K562 (cell line): Measurements from ENCODE around the gene NUCKS1. TPM values are rescaled to one million over a fixed set of nuclear protein-coding genes. Genes with fewer than 3 reads are reported as not detected.

Experiments
- ARID1B ChIP-seq: fragments of 450-650 bp; IDR thresholded peaks from 2 replicates; pipeline ENCODE4 v1.6.1; 2016; ENCODE audit warnings: antibody characterized with exemption, mild to moderate bottlenecking, inconsistent platforms
- CHD4 ChIP-seq: fragments of 200-600 bp; sonication (generic); IDR thresholded peaks from 3 replicates; pipeline ENCODE4 v1.6.1; 2012; ENCODE audit warnings: low read depth, mild to moderate bottlenecking, mixed read lengths, low read length, inconsistent platforms; ENCODE audit not compliant: insufficient read depth, insufficient replicate concordance, poor library complexity, severe bottlenecking
- DPF2 ChIP-seq: fragments of 450-650 bp; IDR thresholded peaks from 2 replicates; pipeline ENCODE4 v1.6.1; 2016
- HDGF ChIP-seq: fragments of 450-650 bp; IDR thresholded peaks from 2 replicates; pipeline ENCODE4 v1.6.1; 2016
- KLF6 ChIP-seq: fragments of 250-450 bp; sonication (Bioruptor Pico); IDR thresholded peaks from 2 replicates; pipeline ENCODE4 v1.4.0; 2020; ENCODE audit warnings: mild to moderate bottlenecking, moderate library complexity, borderline replicate concordance
- MAZ ChIP-seq, 2 experiments: fragments of 450-650 bp in 1 of 2; sonication (generic) in 1 of 2; formaldehyde crosslinking; IDR thresholded peaks in 1 of 2; conservative IDR thresholded peaks in 1 of 2; 2 replicates each; pipeline versions ENCODE4 v1.4.0 to v1.5.0; 2020; ENCODE audit warnings: mild to moderate bottlenecking in 1 of 2, missing genetic modification reagents in 1 of 2
- MCM7 ChIP-seq, 2 experiments: fragments of 450-650 bp; IDR thresholded peaks; 2 replicates each; pipeline ENCODE4 v1.6.1; 2016 to 2018
- NFE2 ChIP-seq: IDR thresholded peaks from 2 replicates; pipeline ENCODE4 v1.6.1; 2014; ENCODE audit warnings: antibody characterized with exemption, low read depth
- NFIC ChIP-seq: fragments of 450-650 bp; IDR thresholded peaks from 2 replicates; pipeline ENCODE4 v1.6.1; 2017; ENCODE audit warnings: mild to moderate bottlenecking, inconsistent platforms
- NR1H2 ChIP-seq: sonication (generic); formaldehyde crosslinking; IDR thresholded peaks from 2 replicates; pipeline ENCODE4 v1.4.0; 2020; ENCODE audit warnings: mild to moderate bottlenecking, missing genetic modification reagents
- PHB ChIP-seq: fragments of 250-450 bp; sonication (Bioruptor Pico); IDR thresholded peaks from 2 replicates; pipeline ENCODE4 v1.5.0; 2021
- PHF20 ChIP-seq: fragments of 450-650 bp; IDR thresholded peaks from 2 replicates; pipeline ENCODE4 v1.6.1; 2018; ENCODE audit not compliant: partially characterized antibody
- POLR2H ChIP-seq: IDR thresholded peaks from 2 replicates; pipeline ENCODE4 v1.6.1; 2016; ENCODE audit warnings: missing genetic modification characterization, low read depth, mild to moderate bottlenecking, control low read depth, missing compliant biosample characterization, moderate library complexity
- PTRF ChIP-seq: fragments of 450-650 bp; IDR thresholded peaks from 2 replicates; pipeline ENCODE4 v1.6.1; 2016; ENCODE audit warnings: mild to moderate bottlenecking, missing genetic modification characterization, missing compliant biosample characterization
- SIN3A ChIP-seq, 2 experiments: fragments of 150-350 bp in 1 of 2; IDR thresholded peaks; 2 replicates each; pipeline ENCODE4 v1.6.1; 2011 to 2016; ENCODE audit warnings: borderline replicate concordance in 2 of 2, low read depth in 2 of 2, low read length in 2 of 2, mild to moderate bottlenecking in 2 of 2, moderate library complexity in 2 of 2; ENCODE audit not compliant: control insufficient read depth in 1 of 2
- SP1 ChIP-seq: sonication (generic); formaldehyde crosslinking; IDR thresholded peaks from 2 replicates; pipeline ENCODE4 v1.8.1; 2022; ENCODE audit warnings: mild to moderate bottlenecking, missing genetic modification reagents
- SRSF1 ChIP-seq: fragments of 200-400 bp; formaldehyde crosslinking; IDR thresholded peaks from 2 replicates; pipeline ENCODE4 v1.6.1; 2017; ENCODE audit warnings: mild to moderate bottlenecking, low read depth, low read length, moderate library complexity
- SUPT5H ChIP-seq: fragments of 450-650 bp; IDR thresholded peaks from 2 replicates; pipeline ENCODE4 v1.6.1; 2016
- ZNF134 ChIP-seq: fragments of 250-450 bp; sonication (Bioruptor Pico); conservative IDR thresholded peaks from 2 replicates; pipeline ENCODE4 v1.4.0; 2020
- ZNF41 ChIP-seq: fragments of 250-450 bp; sonication (Bioruptor Pico); conservative IDR thresholded peaks from 2 replicates; pipeline ENCODE4 v1.4.0; 2020; ENCODE audit warnings: mild to moderate bottlenecking
- ZNF77 ChIP-seq: fragments of 250-450 bp; sonication (Bioruptor Pico); IDR thresholded peaks from 2 replicates; pipeline ENCODE4 v1.5.0; 2020
- polyA plus RNA-seq, 8 experiments: library from polyadenylated mRNA; depleted of rRNA in 4 of 8; stranded (reverse) in 5 of 8; unstranded in 3 of 8; fragments of >200 nt; fragmentation: Nextera tagmentation in 2 of 8; fragmentation: Illumina TruSeq in 1 of 8; extraction: Ambion mirVana in 2 of 8; extraction: Trizol in 1 of 8; gene quantifications; 2 replicates each; pipeline versions ENCODE4 v1.2.1 to v1.2.3, GENCODE V29; 2011 to 2014; ENCODE audit warnings: inconsistent platforms in 1 of 8, missing spikeins in 1 of 8
- total RNA-seq, 7 experiments: library from RNA; depleted of rRNA in 6 of 7; stranded (reverse); fragments of >200 nt in 6 of 7; fragmentation: Illumina TruSeq in 2 of 7; extraction: Trizol in 2 of 7; gene quantifications; 2 replicates each; pipeline versions ENCODE4 v1.2.1 to v1.2.3, GENCODE V29; 2011 to 2021; ENCODE audit warnings: low replicate concordance in 1 of 7
- TF ChIP-seq, protein P1 (sequence below): fragments of 450-650 bp; formaldehyde crosslinking; IDR thresholded peaks from 2 replicates; pipeline ENCODE4 v1.4.0; 2022; ENCODE audit warnings: mild to moderate bottlenecking, moderate library complexity
- TF ChIP-seq, protein P2 (sequence below): sonication (generic); formaldehyde crosslinking; IDR thresholded peaks from 2 replicates; pipeline ENCODE4 v1.8.0; 2022; ENCODE audit warnings: mild to moderate bottlenecking, missing genetic modification reagents, borderline replicate concordance
- TF ChIP-seq, protein P3 (sequence below): fragments of 450-650 bp; formaldehyde crosslinking; conservative IDR thresholded peaks from 2 replicates; pipeline ENCODE4 v1.4.0; 2022; ENCODE audit warnings: mild to moderate bottlenecking, missing genetic modification characterization

NUCKS1 gene
- total and polyA plus RNA-seq, 9 of the 15 experiments (the other 6 are each of a cell fraction or from before 2014, with no cell fraction given) = 66.7 to 244 (median 149) TPM

- TF ChIP-seq, protein P1, sequence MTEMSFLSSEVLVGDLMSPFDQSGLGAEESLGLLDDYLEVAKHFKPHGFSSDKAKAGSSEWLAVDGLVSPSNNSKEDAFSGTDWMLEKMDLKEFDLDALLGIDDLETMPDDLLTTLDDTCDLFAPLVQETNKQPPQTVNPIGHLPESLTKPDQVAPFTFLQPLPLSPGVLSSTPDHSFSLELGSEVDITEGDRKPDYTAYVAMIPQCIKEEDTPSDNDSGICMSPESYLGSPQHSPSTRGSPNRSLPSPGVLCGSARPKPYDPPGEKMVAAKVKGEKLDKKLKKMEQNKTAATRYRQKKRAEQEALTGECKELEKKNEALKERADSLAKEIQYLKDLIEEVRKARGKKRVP (CRISPR knock-in tag) = 0 out of 2 replicates have a peak, but pooled peaks have one; percentile 40
- TF ChIP-seq SUPT5H (peak; percentile 73), SP1 (CRISPR knock-in tag) (peak; percentile 98), PTRF (tag) (0 out of 2 replicates have a peak, but pooled peaks have one; percentile 47), ZNF41 (CRISPR knock-in tag) (peak; percentile 72; the same call in 1 of the 2 replicates), SIN3A (IDR thresholded peaks at IDR 0.05; ENCODE audit: borderline replicate concordance in 2 of 2, control insufficient read depth in 1 of 2, low read depth in 2 of 2, low read length in 2 of 2) (no peak), ZNF77 (CRISPR knock-in tag) (no peak), POLR2H (tag) (peak; percentile 83), ARID1B (peak; percentile 57), NFE2 (peak; percentile 30; the same call in 1 of the 2 replicates), NR1H2 (CRISPR knock-in tag) (0 out of 2 replicates have a peak, but pooled peaks have one; percentile 26), PHF20 (peak; percentile 86), DPF2 (peak; percentile 83), ZNF134 (CRISPR knock-in tag) (peak; percentile 44; the same call in 1 of the 2 replicates), CHD4 (peak; percentile 100), NFIC (peak; percentile 89), MCM7 (IDR thresholded peaks at IDR 0.05) (no peak), MAZ (CRISPR knock-in tag; conservative IDR thresholded peaks at IDR 0.05 in 1 of 2, IDR thresholded peaks at IDR 0.05 in 1 of 2) (peak; percentile 82 to 87), PHB (CRISPR knock-in tag) (no peak), SRSF1 (no peak), HDGF (peak; percentile 94), KLF6 (CRISPR knock-in tag) (peak; percentile 79; the same call in 1 of the 2 replicates)
- TF ChIP-seq, protein P2, sequence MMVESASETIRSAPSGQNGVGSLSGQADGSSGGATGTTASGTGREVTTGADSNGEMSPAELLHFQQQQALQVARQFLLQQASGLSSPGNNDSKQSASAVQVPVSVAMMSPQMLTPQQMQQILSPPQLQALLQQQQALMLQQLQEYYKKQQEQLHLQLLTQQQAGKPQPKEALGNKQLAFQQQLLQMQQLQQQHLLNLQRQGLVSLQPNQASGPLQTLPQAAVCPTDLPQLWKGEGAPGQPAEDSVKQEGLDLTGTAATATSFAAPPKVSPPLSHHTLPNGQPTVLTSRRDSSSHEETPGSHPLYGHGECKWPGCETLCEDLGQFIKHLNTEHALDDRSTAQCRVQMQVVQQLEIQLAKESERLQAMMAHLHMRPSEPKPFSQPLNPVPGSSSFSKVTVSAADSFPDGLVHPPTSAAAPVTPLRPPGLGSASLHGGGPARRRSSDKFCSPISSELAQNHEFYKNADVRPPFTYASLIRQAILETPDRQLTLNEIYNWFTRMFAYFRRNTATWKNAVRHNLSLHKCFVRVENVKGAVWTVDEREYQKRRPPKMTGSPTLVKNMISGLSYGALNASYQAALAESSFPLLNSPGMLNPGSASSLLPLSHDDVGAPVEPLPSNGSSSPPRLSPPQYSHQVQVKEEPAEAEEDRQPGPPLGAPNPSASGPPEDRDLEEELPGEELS = no peak
- TF ChIP-seq, protein P3, sequence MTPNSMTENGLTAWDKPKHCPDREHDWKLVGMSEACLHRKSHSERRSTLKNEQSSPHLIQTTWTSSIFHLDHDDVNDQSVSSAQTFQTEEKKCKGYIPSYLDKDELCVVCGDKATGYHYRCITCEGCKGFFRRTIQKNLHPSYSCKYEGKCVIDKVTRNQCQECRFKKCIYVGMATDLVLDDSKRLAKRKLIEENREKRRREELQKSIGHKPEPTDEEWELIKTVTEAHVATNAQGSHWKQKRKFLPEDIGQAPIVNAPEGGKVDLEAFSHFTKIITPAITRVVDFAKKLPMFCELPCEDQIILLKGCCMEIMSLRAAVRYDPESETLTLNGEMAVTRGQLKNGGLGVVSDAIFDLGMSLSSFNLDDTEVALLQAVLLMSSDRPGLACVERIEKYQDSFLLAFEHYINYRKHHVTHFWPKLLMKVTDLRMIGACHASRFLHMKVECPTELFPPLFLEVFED (CRISPR knock-in tag) = peak; percentile 60; the same call in 1 of the 2 replicates
Observed at GRCh38 chr1:205750138-205751035, at the start of gene NUCKS1 (continued).
